ENCODE results near the gene LEFTY2. TPM values are rescaled to one million over a fixed set of nuclear protein-coding genes. Genes with fewer than 3 reads are reported as not detected.

LEFTY2 gene
- total RNA-seq, 1 donor from 2014 or later, result not detected

DNA sequence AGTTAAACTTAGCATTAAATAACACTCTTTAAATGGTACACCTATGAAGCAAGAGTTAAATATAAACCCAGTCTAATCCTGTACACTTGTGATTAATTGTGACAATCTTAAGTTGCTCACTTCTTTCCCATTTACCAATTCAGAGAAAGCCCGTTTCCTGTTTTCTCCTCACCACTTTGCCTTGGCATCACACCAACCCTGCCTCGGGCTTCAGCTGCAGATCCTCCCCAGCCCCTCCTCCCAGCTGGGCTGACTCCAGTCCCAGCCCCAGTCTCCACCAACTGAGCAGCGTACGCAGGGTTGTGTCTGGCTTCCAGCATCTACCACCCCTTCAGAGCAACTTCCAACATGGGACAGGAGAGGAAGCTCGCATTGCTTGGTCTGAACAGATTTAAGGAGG, 21.1 kb downstream of the LEFTY2 start:
- Mint-ChIP-seq H3K27ac (no peak overlapping the region), H3K27me3 (ENCODE audit: low read depth) (no peaks in the 10 kb centered on the region), H3K9me3 (no peaks in the 10 kb centered on the region), H3K4me3 (ENCODE audit: low read depth) (no peak overlapping the region), H3K36me3 (ENCODE audit: low read depth) (peaks cover 56% of the 10 kb centered on the region), H3K4me1 (ENCODE audit: low read depth) (peaks cover 27% of the 10 kb centered on the region)
- DNase-seq (ENCODE audit: low spot score), result no peak
- intact Hi-C loops (cut with micrococcal nuclease), result loop anchor here (5.0 kb wide), 2 partner anchors 142 to 453 kb away; partner anchors contain the start of gene H3-3A

DNA sequence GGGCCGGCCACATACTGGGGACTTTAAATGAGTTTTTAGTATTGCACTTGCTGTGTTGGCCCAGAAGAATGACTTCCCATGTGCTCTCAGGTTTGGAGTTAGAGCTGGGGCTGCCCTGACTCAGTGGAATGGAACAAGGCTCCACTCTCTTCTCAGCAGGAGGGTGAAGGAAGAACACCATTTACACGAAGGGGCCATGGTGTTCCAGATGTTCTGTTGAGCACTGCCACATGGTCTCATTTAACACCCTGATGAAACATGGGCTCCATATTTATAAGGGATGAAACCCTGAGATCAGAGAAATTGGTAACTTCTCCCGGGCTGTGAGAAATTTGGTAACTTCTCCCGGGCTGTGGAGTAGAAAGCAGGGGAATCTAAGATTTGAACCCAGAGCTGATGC, 22.7 kb downstream of the LEFTY2 start:
- Mint-ChIP-seq H3K4me3 (ENCODE audit: low read depth) (no peak overlapping the region), H3K4me1 (ENCODE audit: low read depth) (peaks cover 27% of the 10 kb centered on the region), H3K27ac (no peak overlapping the region), H3K36me3 (ENCODE audit: low read depth) (peaks cover 51% of the 10 kb centered on the region), H3K9me3 (no peaks in the 10 kb centered on the region), H3K27me3 (ENCODE audit: low read depth) (no peaks in the 10 kb centered on the region)
- DNase-seq (ENCODE audit: low spot score), result no peak
- intact Hi-C loops (cut with micrococcal nuclease), result no loop called here

DNA sequence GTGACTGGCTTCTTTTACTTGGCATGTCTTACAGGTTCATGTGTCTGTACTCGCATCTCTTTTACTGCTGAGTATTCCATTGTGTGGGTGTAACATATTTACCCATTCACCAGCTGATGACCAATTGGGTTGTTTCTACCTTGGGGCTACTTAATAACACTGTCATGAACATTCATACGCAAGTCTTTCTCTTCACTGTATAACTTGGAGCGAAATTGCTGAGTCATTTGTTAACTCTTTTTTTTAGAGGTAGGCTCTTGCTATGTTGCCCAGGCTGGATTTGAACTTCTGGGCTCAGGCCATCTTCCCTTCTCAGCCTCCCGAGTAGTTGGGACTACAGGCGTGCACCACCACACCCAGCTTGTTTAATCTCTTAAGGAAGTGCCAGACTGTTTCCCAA, 23.5 kb downstream of the LEFTY2 start:
- no peaks in the 10 kb centered on the region for H3K9me3 Mint-ChIP-seq
- intact Hi-C loops (cut with micrococcal nuclease), result no loop called here

DNA sequence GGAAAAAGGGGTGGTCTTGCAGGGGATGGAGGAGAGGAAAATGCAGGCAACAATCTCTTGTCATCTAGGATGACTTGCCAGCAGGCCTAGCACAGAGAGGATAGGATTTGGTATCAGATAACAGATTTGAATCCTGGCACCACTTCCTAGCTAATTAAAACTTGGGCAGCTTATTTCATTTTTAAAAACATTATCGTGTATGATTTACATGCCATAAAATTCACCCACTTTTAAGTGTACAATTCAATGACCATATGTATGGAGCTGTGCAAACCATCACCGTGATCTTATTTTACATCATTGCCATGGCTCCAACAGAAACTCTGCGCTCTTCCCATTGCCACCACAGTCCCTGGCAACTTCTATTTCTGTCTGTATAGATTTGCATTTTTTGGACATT, 23.9 kb downstream of the LEFTY2 start:
- H3K27ac Mint-ChIP-seq, result no peak overlapping the region
- H3K36me3 Mint-ChIP-seq (ENCODE audit: low read depth), result peaks cover 46% of the 10 kb centered on the region
- DNase-seq (ENCODE audit: low spot score), result no peak
- intact Hi-C loops (cut with micrococcal nuclease), result no loop called here
- no peaks in the 10 kb centered on the region for H3K9me3 Mint-ChIP-seq
- peaks cover 18% of the 10 kb centered on the region for H3K4me1 Mint-ChIP-seq (ENCODE audit: low read depth)
- H3K27me3 Mint-ChIP-seq (ENCODE audit: low read depth), result no peaks in the 10 kb centered on the region
- no peak overlapping the region for H3K4me3 Mint-ChIP-seq (ENCODE audit: low read depth)

More for the DNA sequence above, 23.5 kb downstream of the LEFTY2 start:
- peaks cover 21% of the 10 kb centered on the region for H3K4me1 Mint-ChIP-seq (ENCODE audit: low read depth)
- H3K27ac Mint-ChIP-seq, result no peak overlapping the region
- peaks cover 46% of the 10 kb centered on the region for H3K36me3 Mint-ChIP-seq (ENCODE audit: low read depth)
- H3K27me3 Mint-ChIP-seq (ENCODE audit: low read depth), result no peaks in the 10 kb centered on the region
- H3K4me3 Mint-ChIP-seq (ENCODE audit: low read depth), result no peak overlapping the region
- no peak for DNase-seq (ENCODE audit: low spot score)

DNA sequence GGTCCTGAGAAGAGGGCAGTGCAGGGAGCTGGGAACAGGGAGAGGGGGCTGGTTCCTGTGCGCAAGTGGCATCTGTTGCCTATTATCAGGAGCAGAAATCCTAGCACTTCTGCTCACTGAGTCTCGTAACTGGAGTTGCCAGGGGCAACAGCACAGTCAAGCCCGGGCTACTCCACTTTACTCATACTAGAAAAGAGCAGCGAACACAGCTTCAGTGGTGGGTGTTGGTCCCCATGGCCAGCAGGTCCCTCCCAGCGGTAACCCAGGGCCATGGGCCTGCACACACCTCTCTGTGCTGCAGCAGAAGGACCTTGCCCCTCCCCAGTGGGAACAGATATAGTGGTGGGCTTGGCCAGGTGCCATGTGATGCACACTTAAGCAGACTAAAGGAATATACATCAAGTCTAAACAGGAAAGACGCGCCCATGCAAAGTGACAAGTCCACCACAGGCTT, 25.5 kb downstream of the LEFTY2 start:
- Mint-ChIP-seq H3K27ac (no peak overlapping the region), H3K9me3 (no peaks in the 10 kb centered on the region), H3K4me1 (ENCODE audit: low read depth) (peaks cover 10% of the 10 kb centered on the region), H3K27me3 (ENCODE audit: low read depth) (no peaks in the 10 kb centered on the region), H3K36me3 (ENCODE audit: low read depth) (peaks cover 34% of the 10 kb centered on the region), H3K4me3 (ENCODE audit: low read depth) (no peak overlapping the region)
- intact Hi-C loops (cut with micrococcal nuclease), result no loop called here
- DNase-seq (ENCODE audit: low spot score), result no peak

DNA sequence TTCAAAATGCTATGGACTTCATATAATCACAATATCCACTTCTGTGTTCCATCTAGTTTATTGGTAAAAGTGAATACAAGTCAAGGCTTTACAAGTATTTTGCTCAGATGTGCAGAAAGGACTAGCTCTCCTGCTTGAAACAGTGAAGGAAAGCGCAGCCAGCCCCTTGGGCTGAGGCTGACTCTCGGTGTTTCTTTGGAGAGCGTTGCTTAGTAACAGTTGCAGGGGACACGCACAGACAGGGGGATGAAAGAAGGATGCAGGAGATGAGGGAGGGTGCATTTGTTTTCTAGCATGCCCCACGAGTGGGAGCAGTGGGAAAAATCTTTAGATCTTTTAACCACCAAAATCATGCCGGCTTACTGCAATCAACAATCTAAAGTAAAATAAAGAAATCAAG, 26.1 kb downstream of the LEFTY2 start:
- DNase-seq (ENCODE audit: low spot score), result no peak
- Mint-ChIP-seq H3K27ac (no peak overlapping the region), H3K4me1 (ENCODE audit: low read depth) (peaks cover 7% of the 10 kb centered on the region), H3K9me3 (no peaks in the 10 kb centered on the region), H3K36me3 (ENCODE audit: low read depth) (peaks cover 28% of the 10 kb centered on the region), H3K27me3 (ENCODE audit: low read depth) (peaks cover 1% of the 10 kb centered on the region), H3K4me3 (ENCODE audit: low read depth) (no peak overlapping the region)
- intact Hi-C loops (cut with micrococcal nuclease), result loop anchor here (5.0 kb wide), 1 partner anchor 48 kb away; no protein-coding TSS in a partner anchor

DNA sequence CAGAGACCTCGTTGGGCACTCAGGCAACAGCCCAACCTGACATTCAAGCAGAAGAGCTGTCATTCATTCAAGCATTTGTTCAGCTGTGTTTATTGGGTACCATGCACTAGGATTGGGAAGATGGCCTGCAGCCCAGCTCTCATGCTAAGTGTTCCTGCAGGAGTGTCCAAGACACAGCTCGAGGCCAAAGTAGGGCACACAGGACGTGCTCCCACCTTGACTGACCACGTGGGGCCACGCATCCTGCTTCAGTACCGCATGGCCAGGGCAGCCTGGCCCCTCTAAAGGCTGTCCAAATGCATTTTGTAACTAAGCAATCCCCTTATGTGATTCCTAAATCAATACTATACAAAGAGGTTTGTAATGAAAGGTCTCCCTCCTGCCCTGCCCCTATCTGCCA, 26.6 kb downstream of the LEFTY2 start:
- peaks cover 6% of the 10 kb centered on the region for H3K27me3 Mint-ChIP-seq (ENCODE audit: low read depth)
- H3K4me3 Mint-ChIP-seq (ENCODE audit: low read depth), result no peak overlapping the region
- no peaks in the 10 kb centered on the region for H3K9me3 Mint-ChIP-seq
- DNase-seq (ENCODE audit: low spot score), result no peak
- H3K27ac Mint-ChIP-seq, result no peak overlapping the region
- peaks cover 23% of the 10 kb centered on the region for H3K36me3 Mint-ChIP-seq (ENCODE audit: low read depth)
- H3K4me1 Mint-ChIP-seq (ENCODE audit: low read depth), result peaks cover 6% of the 10 kb centered on the region
- intact Hi-C loops (cut with micrococcal nuclease), result loop anchor here (5.0 kb wide), 1 partner anchor 47 kb away; no protein-coding TSS in a partner anchor

DNA sequence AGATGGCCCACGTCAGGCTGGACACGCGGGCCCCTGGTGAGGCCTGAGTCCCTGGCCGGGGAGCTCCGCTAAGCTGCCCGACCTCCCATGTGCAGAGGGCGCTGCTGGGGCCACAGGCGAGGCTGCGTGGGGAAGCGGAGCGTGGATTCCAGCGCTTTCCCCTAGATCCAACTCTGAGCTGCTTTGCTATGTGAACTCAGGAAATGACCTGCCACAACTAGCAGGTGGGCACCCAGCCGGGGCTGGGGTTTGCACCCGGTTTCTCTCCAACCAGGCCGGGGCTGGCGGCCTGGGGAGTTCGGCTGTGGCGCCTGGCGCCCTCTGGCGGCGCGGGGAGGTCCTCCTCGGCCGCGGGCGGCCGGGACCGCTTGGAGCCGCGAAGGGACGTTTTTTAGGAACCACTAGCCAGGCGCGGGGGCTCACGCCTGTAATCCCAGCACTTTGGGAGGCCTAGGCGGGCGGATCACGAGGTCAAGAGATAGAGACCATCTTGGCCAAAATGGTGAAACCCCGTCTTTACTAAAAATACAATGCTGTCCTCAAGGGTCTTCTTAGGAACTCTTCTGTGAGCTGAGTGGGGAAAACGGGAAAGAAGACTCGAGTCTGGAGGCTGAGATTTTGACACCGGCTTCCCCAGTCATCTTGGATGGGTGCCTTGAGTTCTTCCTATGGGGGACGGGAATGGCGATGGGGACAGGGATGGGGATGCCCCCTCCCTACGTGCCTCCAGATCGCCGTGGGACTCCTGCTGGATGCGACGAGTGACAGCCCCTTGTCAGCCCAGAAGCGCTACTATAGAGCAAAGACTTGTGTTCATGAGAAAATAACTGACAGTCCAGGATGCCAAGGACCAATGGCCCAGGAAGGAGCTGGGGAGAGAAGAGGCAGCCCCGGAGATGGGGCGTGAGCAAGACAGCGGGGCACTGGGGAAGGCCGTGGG, 29.6 kb downstream of the LEFTY2 start:
- Mint-ChIP-seq H3K9me3 (no peaks in the 10 kb centered on the region), H3K4me3 (ENCODE audit: low read depth) (no peak overlapping the region), H3K36me3 (ENCODE audit: low read depth) (peaks cover 8% of the 10 kb centered on the region), H3K27me3 (ENCODE audit: low read depth) (peaks cover 6% of the 10 kb centered on the region), H3K4me1 (ENCODE audit: low read depth) (peaks cover 5% of the 10 kb centered on the region), H3K27ac (no peak overlapping the region)
- intact Hi-C loops (cut with micrococcal nuclease), result loop anchor here (1.0 to 5.0 kb wide), 3 partner anchors 29 to 436 kb away; partner anchors contain the start of gene TMEM63A
- DNase-seq (ENCODE audit: low spot score), result peak; percentile 62

DNA sequence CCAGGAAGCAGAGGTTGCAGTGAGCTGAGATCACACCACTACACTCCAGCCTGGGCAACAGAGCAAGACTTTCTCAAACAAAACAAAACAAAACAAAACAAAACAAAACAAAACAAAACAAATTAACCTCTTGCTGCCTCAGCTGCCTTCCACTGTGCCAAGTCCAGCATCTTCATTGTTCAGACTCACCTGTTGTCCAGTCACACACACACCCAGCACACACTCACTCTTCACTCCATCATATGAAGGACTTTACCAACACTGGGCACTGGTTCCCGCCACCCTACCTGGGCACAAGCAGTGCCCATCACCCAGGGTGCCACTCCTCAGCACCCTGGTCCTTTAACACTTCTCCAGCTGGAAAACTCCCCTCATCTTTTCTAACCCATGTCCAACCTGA, 31.5 kb downstream of the LEFTY2 start:
- Mint-ChIP-seq H3K9me3 (no peaks in the 10 kb centered on the region), H3K36me3 (ENCODE audit: low read depth) (no peaks in the 10 kb centered on the region), H3K27ac (no peak overlapping the region), H3K4me3 (ENCODE audit: low read depth) (no peak overlapping the region), H3K27me3 (ENCODE audit: low read depth) (peaks cover 6% of the 10 kb centered on the region), H3K4me1 (ENCODE audit: low read depth) (peaks cover 5% of the 10 kb centered on the region)
- intact Hi-C loops (cut with micrococcal nuclease), result no loop called here
- no peak for DNase-seq (ENCODE audit: low spot score)

DNA sequence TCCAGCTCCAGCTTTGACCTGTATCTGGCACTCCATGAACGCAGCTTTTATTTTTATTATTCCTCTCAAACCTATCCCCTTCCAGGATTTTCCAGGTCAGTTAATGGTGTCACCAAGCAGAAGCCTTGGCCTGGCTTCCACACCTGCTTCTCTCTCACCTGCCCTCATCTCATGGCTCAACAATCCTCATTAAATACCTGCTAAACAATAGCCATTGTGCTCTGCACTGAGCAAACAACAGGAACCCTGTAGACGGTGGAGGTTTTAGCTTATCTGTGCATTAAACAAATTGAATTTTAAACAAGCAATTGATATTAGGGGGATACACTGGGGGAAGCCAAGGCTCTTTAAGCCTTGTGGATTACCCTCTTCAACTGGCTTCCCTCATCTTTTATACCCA, 32.2 kb downstream of the LEFTY2 start:
- Mint-ChIP-seq H3K9me3 (no peaks in the 10 kb centered on the region), H3K27me3 (ENCODE audit: low read depth) (peaks cover 9% of the 10 kb centered on the region), H3K4me3 (ENCODE audit: low read depth) (no peak overlapping the region), H3K4me1 (ENCODE audit: low read depth) (peaks cover 5% of the 10 kb centered on the region), H3K27ac (no peak overlapping the region), H3K36me3 (ENCODE audit: low read depth) (no peaks in the 10 kb centered on the region)
- no peak for DNase-seq (ENCODE audit: low spot score)
- intact Hi-C loops (cut with micrococcal nuclease), result no loop called here

DNA sequence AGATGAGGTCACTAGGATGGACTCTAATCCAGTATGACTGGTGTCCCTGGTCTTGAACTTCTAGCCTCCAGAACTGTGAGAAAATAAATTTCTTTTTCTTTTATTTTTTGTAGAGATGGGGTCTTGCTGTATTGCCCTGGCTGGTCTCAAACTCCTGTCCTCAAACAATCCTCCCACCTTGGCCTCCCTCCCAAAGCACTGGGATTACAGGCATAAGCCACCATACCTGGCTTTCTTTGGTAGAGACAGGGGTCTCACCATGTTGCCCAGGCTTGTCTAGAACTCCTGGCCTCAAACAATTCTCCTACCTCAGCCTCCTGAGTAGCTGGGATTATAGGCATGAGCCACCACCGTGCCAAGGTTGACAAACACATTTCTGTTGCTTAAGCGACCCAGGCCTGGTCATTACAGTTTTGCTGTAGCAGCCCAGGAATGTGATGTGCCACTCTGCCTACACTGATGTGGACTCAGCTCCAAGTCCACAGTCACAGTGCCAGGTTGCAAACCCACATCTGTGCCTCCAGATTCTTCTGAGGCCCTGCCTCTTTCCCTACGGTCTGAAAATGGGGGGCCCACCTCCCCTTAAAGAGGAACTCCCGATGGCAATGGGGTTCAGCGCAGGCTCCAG, 32.9 kb downstream of the LEFTY2 start:
- Mint-ChIP-seq H3K9me3 (no peaks in the 10 kb centered on the region), H3K36me3 (ENCODE audit: low read depth) (no peaks in the 10 kb centered on the region), H3K27me3 (ENCODE audit: low read depth) (peaks cover 12% of the 10 kb centered on the region), H3K4me1 (ENCODE audit: low read depth) (peaks cover 7% of the 10 kb centered on the region), H3K27ac (no peak overlapping the region), H3K4me3 (ENCODE audit: low read depth) (no peak overlapping the region)
- DNase-seq (ENCODE audit: low spot score), result no peak
- intact Hi-C loops (cut with micrococcal nuclease), result no loop called here

DNA sequence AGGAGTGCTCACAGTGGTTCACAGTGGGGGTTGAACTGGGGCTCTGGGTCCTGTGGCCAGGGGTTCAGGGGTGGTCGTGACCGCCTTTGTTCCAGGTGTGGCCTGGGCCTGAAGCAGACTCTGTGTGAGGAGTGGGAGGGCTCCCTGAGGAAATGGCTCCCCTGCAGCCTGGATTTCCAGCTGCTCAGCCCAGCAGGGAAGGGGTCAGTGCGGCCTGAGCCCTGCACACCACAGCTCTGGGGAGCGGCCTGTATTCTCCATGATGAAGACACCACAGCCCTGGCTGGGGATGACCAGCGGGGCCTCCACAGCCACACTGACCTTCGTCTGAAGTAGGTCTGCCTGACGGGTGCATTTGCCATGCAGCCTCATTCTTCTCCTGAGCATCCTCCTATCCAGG, 33.7 kb downstream of the LEFTY2 start:
- peaks cover 7% of the 10 kb centered on the region for H3K4me1 Mint-ChIP-seq (ENCODE audit: low read depth)
- DNase-seq (ENCODE audit: low spot score), result no peak

DNA sequence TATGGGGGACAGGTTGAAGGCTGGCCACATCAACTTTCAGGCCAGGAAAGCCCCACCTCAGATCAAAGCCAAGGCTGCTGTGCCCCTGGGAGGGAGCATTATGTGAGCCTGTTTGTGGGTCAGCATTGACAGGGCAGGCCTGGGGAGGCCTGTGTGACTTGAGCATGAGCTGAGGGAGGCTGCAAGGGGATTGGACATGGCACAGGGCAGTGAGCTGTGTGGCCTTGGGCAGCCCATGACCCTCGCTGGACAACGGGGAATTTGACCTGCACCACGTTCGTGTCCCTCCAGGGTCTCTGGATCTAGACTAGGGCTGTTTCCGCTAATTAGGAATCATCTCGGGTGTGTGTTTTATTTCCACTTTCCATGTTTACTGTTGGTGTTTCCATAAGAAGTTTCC, 34.6 kb downstream of the LEFTY2 start:
- no peaks in the 10 kb centered on the region for H3K9me3 Mint-ChIP-seq
- H3K4me1 Mint-ChIP-seq (ENCODE audit: low read depth), result peaks cover 7% of the 10 kb centered on the region
- no peak for DNase-seq (ENCODE audit: low spot score)
- H3K4me3 Mint-ChIP-seq (ENCODE audit: low read depth), result no peak overlapping the region
- H3K27me3 Mint-ChIP-seq (ENCODE audit: low read depth), result peaks cover 12% of the 10 kb centered on the region
- H3K27ac Mint-ChIP-seq, result no peak overlapping the region
- intact Hi-C loops (cut with micrococcal nuclease), result no loop called here
- H3K36me3 Mint-ChIP-seq (ENCODE audit: low read depth), result no peaks in the 10 kb centered on the region

More for the DNA sequence above, 33.7 kb downstream of the LEFTY2 start:
- intact Hi-C loops (cut with micrococcal nuclease), result no loop called here
- H3K27me3 Mint-ChIP-seq (ENCODE audit: low read depth), result peaks cover 12% of the 10 kb centered on the region
- no peaks in the 10 kb centered on the region for H3K9me3 Mint-ChIP-seq
- H3K36me3 Mint-ChIP-seq (ENCODE audit: low read depth), result no peaks in the 10 kb centered on the region
- H3K27ac Mint-ChIP-seq, result no peak overlapping the region
- no peak overlapping the region for H3K4me3 Mint-ChIP-seq (ENCODE audit: low read depth)
